ENCODE data around the gene FBLN2.

The FBLN2 gene

DNA sequence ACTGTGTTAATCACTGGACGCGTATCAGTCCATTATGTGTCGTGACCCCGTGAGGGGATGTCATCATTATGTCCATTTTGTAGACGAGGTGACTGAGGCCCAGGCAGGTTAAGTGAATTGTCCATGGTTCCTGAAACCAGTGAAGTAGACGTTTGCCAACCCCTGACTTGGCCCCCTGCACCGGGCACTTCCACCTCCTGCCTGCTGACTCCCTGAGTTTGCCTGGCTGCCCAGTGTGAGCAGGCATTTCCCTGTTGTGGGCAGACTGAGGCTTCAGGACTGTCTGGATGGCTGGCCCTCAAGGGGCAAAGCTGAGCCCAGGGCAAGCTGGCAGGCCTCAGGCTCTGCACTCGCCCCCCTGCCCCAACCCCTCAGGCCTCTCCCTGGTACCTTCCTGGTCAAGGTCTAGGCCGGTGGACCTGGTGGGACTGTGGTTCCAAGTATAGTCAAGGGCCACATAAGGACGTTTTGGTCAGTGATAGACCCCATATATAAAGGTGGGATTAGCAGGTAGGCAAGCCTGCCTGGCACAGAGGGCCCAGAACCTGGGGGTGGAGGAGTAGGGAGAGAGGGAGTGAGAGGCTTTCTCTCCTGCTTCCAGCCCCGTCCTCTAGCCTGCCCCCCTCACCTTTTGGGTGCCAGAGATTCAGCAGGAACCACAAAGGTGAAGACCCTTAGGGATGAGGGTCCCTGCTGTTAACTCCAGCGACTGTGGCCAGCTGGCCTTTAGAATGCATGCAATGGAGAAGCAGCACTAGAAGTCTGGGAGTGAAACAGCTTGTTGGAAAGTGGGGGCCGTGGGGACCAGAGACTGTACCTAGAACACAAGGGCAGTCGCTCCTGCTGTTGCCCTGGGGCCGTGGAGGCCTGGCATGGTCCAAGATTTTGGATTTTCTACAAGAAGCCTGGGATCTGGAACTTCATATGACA, 34.6 kb downstream of the FBLN2 start:
- no peak for DNase-seq

DNA sequence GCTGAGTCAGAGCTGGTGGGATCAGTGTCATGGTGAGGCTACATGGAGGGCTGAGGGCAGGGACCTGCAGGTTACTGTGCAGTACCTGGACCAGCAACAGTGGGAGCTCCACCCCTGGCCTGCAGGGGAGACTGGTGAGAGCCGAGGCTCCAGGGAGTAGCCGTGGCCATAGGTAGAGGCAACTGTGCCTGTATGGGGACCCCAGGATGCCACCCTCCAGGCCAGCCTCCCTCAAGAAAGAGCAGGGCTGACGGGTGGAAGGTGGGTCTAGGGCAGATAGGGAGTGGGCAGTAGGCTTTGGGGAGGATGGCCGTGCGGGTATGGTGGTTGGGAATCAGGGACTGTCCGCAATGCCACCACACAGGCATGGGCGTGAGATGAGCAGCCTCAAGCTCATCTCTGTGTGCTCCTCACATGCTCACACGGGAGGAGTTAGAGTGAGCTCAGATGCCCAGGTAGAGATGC, 35.5 kb downstream of the FBLN2 start:
- no peak for DNase-seq

DNA sequence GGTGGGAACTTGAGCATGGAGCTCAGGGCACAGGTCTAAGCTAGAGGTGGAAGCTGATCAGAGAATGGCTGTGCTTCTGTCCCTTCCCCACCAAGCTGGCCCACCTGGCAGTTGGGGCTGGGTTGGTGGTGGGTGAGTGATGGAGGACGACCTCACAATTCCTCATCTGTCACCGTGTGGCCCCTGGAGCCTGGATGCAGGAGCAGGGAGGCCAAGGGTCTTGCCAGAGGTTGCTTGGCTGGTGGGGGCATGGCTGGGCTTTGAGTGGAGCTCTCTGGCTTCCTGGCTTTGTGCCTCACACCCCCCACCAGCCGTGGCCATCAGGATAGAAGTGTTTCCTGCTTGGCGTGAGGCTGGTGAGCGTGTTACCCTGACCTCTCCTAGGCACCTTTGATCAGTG, 36.0 kb downstream of the FBLN2 start:
- DNase-seq: no peak

DNA sequence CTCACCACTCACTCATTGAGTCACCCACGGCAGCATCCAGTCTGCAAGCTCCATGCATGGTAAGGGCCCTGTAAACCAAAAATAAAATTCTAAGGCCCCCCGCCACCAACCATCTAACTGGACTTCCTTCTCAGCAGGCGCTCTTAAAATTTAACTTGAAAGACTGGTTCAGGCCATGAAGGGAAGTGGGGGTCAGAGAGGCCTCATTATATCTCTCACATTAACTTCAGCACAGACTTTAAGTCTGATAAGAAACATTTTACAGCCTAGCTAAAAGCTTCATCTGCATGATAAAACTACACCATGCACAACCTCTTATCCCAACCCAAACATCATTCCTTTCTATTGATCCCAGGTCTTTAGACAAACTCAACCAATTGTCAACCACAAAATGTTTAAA, 38.5 kb downstream of the FBLN2 start:
- no peak for DNase-seq

DNA sequence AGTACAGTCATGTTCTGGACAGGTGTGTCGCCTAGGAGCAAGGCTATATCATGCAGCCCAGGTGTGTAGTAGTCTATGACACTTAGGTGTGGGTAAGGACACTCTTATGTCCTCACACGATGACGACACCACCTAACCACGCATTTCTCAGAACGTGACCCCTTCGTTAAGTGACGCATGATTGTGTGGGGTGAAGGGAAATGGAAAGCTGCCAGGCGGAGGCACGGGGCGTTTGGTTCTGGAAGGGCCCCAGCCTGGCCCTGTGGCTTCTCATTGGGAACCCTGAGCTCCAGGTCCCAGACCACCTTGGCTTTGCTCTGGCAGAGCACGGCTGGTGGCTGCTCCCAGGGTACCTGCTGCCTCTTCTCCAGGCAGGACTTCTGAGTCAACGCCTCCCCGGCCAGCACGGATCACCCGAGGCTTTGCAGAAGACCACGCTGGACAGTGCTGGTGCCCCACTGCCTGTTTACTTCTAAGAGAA, 39.3 kb downstream of the FBLN2 start:
- no peak for DNase-seq

DNA sequence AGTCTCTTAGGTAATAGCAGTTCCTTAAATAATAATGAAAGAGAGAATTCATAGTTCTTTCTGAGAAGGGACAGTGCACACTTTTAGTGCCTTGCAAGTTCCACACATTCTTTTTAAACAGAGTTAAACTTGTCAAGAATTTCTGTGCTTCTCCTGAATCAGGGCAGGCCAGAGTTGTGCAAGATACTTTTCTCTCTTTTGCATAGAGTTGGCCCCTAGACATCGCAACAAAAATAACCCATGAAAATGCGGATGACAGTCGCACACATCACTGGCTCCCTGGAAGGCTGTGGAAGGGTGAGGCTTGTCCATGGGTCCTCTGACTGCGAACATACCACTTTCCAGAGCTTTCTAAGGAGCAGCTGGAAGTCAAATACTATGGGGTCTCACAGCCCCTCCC, 40.1 kb downstream of the FBLN2 start:
- no peak for DNase-seq

DNA sequence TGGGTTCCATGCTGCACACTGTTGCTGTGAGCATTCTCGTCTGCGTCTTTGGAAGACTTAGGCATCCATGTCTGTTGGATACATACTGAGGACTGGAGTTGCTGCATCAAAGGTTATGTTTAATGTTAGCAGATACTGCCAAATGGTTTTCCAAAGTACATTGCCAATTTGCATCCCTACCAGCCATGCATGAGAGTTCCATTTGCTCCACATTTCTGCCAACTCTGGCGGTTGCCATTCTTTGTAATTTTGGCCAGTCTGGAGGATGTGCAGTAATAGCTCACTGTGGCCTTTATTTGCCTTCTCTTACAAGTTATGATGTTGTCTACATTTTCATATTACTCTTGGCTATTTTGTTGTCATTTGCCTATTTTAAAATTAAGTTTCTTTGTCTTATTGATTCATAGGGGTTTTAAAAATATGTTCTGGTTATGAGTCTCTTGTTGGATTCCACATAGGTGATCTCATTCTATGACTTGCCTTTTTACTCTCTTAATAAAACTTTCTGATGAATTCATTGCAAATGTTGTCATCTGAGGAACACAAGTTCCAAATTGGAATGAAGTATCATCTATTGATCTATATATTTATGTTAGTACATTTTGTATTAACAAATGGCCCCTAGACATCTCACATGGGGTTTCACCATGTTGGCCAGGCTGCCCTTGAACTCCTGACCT, 42.1 kb downstream of the FBLN2 start:
- DNase-seq: no peak

DNA sequence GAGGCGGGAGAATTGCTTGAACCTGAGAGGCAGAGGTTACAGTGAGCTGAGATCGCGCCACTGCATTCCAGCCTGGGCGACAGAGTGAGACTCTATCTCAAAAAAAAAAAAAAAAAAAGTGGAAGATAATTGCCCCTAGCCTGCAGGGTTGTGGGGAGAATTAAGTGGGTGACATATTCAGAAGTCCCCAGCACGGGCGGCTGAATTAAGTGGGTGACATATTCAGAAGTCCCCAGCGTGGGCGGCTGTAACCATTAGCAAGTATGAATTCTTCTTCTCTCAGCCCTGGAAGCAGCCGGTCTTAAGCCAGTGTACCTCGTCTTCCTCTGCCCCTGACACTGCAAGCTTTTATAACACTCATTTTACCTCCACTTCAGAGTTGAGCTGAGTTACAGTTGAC, 44.7 kb downstream of the FBLN2 start:
- no peak for DNase-seq

DNA sequence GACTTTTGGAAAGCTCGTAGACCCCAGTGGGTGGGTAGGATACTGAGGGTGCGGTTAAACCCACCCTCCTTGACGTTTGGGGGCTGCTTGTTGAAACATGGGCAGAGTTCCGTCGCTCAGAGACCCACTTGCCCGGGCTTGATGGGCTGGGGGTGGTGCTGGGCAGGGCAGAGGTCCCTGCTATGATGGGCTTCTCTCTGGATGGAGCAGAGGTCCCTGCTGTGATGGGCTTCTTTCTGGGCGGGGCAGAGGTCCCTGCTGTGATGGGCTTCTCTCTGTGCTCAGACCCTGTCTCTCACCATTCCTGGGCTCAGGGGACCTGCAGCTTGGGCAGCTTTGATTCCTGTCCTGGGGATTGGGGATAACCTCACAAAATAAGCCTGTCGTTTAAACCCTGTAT, 45.2 kb downstream of the FBLN2 start:
- no peak for DNase-seq

DNA sequence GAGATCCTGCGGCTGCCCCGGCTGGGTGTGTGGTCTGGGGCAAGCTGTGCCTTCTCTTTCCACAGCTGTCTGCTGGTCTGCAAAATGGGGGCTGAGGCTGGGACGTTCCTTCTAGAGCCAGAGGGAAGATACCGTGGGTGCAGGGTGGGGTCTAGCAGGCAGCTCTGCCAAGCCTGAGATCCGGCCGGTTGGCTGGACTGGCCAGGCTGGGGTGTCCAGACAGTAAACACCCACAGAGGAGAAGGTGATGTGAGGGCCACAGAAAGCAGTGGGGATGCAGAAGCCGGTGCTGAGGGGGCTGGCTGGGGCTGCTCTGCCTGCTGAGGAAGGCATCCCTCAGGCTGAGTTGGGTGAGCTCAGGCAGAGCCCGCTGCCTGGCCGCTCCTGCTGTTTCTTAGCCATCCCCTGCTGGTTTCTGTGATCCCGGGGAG, 46.1 kb downstream of the FBLN2 start:
- no peak for DNase-seq

DNA sequence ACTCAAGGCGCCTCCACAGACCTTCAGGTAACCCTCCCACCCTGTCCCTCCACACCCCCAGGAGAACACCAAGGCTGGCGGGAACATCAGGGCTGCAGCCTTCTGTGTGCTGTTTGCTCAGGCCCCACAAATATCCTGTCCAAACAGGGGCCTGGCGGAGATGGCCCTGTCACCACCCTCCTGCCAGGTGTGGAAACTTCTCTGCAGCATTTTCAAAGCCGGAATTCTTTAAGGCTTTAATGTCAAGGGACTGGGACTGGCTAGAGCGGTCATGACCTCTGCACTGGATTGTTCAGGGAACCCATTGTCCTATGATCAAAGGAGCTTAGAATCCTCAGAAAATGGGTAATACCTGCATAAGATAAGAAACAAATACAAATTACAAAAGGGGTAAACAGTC, 46.6 kb downstream of the FBLN2 start:
- no peak for DNase-seq

DNA sequence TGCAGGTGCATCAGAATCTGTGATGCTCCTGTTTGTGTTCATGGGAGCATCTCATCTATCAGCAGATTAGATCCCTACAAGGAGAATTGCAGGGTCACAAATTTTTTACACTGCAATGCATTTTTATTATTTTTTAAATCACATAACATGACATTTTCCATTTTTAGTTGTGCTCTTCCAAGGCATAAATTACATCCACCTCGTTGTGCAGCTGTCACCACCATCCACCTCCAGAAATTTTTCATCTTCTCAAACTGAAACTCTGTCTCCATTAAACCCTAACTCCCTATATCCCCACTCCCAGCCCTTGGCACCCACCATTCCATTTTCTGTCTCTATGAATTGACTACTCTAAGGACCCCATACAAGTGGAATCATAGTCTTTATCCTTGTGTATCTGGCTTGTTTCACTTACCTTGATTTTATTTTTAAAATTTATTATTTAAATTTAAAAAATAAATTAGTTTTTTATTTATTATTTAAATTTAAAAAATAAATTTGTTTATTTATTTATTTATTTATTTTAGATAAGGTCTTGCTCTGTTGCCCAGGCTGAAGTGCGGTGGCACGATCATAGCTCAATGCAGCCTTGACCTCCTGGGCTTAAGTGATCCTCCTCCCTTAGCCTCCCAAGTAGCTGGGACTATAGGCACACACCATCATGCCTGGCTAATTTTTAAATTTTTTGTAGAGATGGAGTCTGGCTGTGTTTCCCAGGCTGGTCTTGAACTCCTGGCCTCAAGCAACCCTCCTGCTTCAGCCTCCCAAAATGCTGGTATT, 47.7 kb downstream of the FBLN2 start:
- no peak for DNase-seq

DNA sequence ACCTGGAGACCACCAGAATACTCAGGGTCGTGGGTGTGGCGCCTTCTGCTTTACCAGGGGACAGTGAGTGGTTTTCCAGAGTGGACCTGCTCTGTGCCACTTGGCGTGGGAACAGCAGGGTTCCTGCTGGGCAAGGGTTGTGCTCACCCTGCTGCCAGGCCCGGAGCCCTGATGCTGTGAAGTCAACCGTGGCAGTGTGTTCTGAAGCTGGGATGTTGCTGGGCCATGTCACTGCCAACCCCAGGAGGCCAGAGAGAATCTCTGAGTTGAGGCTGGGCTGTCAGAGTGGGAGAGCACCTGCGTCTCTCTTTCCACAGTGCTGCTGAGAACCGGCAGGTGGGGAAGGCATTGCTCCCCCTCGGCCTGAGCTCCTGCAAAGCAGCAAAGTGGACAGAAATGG, 48.7 kb downstream of the FBLN2 start:
- no peak for DNase-seq

DNA sequence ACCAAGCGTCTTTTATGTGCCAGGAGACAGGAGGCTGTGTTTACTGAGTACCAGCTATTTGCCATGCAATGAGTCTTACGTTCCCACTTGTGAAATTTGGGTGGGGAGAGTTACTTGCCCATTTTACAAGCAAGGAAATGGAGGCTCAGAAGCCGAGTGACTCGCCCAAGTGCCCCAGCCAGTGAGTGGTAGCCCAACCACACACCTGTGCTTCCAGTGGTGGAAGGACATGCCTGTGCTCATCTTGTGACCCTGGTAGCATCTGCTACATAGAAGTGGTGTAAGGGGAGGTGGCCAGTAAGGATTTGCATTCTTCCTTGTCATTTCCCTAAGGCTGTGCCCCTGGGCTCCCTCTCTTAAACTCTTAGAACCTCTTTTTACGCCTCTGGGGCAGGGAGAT, 49.3 kb downstream of the FBLN2 start:
- no peak for DNase-seq

DNA sequence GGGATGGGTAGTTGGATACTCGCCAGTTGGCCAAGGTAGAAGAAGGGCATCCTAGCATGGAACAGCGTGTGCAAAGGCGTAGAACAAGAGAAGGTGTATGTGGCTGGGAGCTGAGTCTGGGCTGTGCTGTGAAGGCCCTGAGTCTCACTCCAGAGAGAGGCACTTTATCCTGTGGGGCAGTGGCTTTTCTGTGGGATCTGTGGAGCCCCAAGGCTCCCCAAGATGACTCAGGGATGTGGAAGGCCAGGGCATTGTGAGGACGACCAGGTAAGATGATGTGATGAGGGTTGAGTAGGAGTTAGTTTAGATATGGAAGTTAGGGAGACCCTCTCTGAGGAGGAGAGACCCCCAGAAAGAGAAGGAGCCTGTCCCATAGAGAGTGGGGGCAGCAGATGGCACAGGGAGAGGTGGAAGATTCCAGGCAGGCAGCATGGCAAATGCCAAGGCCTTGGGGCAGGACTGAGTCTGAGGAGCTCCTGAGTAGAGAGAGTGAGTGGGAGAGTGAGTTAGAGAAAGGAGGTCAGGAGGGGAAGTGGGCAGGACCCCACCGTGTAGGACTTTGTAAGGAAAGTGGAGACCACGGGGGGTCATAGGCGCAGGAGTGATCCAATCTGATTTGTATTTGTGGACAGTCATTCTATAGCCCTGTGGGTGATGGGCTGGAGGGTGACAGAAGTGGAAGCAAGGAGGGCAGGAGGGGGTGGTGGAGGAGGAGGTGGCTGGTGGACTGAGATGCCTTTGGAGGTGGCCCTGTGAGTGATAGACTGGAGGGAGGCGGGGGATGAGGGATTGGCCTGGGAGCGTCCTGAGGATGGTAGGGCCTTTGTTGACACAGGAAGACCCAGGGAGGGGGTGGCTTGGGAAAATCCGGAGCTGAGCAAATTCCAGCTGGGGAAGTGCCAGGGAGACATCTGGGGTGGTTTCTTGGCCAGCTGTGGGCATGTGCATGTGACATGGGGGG, 50.3 kb downstream of the FBLN2 start:
- no peak for DNase-seq

DNA sequence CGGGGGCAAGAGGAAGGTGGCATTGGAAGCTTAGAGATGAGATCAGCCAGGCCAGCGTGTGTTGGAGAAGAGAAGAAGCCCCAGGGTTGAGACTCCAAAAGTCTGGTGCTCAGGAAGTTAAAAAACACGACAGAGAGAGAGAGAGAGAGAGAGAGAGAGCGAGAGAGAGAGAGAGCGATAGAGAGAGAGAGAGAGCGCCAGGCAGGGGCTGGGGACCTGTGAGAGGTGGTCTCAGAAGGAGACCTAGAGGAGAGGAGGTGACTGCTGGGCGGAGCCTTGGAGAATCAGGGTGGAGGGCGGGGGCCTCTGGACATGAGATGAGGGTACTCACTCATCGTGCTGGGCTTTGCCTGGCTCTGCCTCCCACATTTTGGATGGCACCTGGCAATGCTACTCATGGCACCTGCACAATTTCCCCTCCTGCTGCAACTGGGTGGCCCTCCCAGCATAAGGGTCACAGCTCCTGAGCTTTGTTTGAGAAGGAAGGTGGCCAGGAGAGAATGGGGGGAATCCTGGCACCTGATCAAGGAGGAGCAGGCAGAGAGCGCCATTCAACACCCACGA, 51.0 kb downstream of the FBLN2 start:
- DNase-seq: no peak

DNA sequence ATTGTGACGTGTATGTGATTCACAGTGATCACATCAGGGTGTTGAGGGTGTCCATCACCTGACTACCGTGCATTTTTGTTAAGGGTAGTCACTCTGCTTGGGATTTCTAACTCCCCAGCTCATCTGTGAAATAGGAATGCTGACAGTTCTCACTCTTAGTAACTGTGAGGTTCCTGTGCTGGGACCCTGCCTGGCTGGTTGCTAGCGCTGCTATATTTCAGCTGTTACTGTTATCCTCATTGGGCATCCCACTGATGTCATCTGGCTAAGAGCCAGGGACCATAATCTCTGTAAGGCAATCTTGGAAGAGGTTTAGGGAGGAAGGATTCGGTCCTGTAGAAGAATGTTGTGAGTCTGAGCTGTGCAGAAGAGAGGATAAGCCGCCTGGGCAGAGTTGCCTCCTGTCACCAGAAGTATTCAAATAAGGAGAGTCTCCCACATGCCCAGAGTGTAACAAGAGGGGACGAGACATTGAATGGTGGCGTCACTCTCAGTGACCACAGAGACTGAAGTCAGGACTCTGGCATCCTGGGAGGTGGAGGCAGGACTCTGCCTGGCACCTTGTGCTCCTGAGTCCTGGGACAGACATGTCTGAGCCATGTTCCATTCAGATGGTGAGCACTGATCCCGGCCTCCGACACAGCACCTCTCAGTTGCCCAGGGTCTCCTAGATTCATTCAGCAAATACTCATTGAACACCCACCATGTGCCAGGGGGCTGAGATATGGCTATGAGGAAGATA, 52.2 kb downstream of the FBLN2 start:
- no peak for DNase-seq

DNA sequence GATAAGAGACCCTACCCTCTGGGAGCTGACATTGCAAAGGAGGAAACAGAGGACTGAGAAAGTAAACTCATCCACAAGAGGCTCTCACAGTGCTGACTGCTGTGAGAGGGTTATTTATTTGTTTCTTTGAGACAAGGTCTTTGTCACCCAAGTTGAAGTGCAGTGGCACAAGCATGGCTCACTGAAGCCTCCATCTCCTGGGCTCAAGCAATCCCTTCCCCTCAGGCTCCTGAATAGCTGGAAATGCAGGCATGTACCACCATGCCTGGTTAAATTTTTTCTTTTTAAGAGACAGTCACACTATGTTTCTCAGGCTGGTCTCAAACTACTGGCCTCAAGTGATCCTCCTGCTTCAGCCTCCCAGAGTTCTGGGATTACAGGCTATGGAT, 52.8 kb downstream of the FBLN2 start:
- no peak for DNase-seq

DNA sequence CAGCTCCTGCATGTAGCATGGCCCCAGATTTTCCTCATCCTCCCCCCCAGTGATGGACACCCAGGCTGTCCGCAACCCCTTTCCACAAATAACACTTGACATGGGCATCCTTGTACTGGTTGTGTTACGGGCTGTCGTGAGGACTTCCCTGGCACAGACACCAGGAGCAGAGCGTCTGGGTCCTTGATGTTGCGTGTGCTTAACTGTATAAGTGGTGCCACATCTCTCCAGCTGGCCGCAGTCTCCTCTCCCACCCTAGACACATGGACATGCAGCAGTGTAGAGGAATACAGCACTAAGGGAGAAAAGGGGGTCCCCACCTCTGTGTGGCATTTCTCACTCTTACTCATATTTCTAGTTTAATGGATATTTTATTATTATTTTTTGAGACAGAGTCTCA, 56.6 kb downstream of the FBLN2 start:
- no peak for DNase-seq

DNA sequence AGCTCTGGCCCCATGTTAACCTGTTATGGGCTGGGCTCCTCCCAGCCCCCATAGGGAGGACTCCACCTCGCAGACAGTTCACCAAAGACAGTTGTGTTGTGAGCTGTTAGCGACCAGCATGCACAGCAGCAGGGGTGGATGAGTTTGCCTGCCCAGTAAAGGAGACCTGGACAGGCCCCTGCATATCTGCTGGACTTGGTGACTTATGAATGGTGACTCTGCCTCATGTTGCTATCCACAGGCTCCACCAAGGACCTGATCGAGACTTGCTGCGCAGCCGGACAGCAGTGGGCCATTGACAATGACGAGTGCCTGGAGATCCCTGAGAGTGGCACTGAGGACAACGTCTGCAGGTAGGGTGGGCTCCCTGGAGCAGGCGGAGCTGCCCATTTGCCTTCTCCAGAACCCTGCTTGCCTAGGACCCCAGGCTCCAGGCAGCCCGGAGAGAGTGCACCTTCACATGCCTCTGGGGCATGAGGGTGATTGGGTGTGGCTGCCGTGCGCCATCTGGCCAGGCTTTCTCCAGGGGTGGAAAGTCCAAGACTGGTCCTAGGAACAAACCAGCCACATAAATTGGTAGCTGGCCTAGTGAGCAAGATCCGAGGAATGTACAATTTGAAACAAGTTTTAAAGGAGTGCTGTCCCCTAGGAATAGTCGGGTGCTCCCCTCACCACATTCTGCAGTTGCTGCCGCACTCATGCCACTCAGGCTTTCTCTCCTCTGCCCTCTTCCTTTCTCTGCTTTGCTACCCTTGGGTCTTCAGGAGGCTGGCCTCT, 59.1 kb downstream of the FBLN2 start:
- DNase-seq: no peak

All from NCI-H1092 (cell line).